ENCODE measurements around the gene LDLRAD4. TPM values are rescaled to one million over a fixed set of nuclear protein-coding genes. Genes with fewer than 3 reads are reported as not detected.

LDLRAD4 gene
- total and polyA plus RNA-seq, 9 of the 15 experiments (the other 6 are each of a cell fraction or from before 2014, with no cell fraction given) = 0.01 TPM; not detected in 8

DNA sequence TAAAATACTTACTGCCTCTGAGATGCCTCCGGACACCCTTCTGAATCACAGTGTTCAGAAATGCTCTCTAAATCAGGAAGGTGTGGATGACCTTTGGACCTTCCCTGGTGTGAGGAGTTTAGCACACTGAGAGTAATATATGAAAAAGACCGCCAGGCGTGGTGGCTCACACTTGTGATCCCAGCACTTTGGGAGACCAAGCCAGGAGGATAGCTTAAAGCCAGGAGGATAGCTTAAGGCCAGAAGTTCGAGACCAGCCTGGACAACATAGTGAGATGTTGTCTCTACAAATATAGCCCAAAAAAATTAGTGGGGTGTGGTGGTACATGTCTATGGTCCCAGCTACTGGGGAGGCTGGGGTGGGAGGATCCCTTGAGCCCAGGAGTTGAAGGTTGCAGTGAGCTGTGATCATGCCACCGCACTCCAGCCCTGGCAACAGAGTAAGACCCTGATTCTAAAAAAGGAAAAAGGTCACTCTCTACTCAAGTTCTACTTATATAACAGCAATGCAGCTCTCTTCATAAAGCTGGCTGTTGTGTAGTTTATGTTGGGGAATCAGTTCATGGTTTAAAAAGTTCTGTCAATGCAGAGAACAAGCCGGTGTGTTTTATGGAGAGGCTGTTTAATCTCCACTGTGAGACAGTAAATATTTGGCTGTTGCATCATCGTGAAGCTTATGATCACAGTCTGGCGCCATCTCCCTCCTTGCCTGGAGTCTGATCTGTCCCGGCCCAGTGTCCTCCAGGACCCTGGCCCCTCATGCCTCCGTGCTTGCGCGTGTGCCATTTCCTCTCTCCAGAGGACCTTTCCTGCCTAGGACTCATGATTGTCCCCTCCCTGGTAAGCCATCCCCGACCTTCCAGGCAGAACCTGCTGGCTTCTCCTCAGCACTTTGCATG is 323.3 kb downstream of the LDLRAD4 start (continued):
- TF ChIP-seq, protein P1, sequence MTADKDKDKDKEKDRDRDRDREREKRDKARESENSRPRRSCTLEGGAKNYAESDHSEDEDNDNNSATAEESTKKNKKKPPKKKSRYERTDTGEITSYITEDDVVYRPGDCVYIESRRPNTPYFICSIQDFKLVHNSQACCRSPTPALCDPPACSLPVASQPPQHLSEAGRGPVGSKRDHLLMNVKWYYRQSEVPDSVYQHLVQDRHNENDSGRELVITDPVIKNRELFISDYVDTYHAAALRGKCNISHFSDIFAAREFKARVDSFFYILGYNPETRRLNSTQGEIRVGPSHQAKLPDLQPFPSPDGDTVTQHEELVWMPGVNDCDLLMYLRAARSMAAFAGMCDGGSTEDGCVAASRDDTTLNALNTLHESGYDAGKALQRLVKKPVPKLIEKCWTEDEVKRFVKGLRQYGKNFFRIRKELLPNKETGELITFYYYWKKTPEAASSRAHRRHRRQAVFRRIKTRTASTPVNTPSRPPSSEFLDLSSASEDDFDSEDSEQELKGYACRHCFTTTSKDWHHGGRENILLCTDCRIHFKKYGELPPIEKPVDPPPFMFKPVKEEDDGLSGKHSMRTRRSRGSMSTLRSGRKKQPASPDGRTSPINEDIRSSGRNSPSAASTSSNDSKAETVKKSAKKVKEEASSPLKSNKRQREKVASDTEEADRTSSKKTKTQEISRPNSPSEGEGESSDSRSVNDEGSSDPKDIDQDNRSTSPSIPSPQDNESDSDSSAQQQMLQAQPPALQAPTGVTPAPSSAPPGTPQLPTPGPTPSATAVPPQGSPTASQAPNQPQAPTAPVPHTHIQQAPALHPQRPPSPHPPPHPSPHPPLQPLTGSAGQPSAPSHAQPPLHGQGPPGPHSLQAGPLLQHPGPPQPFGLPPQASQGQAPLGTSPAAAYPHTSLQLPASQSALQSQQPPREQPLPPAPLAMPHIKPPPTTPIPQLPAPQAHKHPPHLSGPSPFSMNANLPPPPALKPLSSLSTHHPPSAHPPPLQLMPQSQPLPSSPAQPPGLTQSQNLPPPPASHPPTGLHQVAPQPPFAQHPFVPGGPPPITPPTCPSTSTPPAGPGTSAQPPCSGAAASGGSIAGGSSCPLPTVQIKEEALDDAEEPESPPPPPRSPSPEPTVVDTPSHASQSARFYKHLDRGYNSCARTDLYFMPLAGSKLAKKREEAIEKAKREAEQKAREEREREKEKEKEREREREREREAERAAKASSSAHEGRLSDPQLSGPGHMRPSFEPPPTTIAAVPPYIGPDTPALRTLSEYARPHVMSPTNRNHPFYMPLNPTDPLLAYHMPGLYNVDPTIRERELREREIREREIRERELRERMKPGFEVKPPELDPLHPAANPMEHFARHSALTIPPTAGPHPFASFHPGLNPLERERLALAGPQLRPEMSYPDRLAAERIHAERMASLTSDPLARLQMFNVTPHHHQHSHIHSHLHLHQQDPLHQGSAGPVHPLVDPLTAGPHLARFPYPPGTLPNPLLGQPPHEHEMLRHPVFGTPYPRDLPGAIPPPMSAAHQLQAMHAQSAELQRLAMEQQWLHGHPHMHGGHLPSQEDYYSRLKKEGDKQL (CRISPR knock-in tag; IDR thresholded peaks at IDR 0.05; ENCODE audit: borderline replicate concordance) = no peak
- no peak for TF ChIP-seq NFE2 (IDR thresholded peaks at IDR 0.05; ENCODE audit: low read depth)
- no peak for TF ChIP-seq TCFL5 (CRISPR knock-in tag; conservative IDR thresholded peaks at IDR 0.05)

DNA sequence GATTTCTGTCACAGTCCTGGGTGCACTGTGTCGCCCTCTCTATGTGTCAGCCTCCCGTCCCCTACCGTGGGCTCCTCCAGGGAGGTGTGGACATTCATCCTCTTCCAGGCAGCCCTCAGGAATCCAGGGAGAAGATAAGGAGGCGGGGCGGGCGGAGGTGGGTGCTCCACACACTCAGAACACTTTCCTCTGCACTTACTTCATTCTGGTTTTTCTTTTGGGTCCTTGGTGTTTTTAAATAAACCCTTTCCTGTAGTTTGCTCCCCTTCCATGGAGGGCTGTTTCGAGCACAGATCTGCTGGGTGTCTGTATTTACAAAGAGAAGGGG is 323.9 kb downstream of the LDLRAD4 start:
- H3K4me1 ChIP-seq (replicated peaks in 1 of 2; ENCODE audit: control insufficient read depth in 2 of 2, insufficient read depth in 2 of 2, low read length in 2 of 2) = no peaks in the 10 kb centered on the region
- DNase-seq (ENCODE audit: extremely low read depth in 1 of 4, low spot score in 3 of 4) = no peak
- no peak overlapping the region for H3K9ac ChIP-seq (ENCODE audit: insufficient read depth in 1 of 2, low read depth in 2 of 2, low read length in 2 of 2)
- H3K9me1 ChIP-seq (ENCODE audit: control insufficient read depth, insufficient read depth, low read length) = no peaks in the 10 kb centered on the region
- H3K4me3 ChIP-seq = no peak overlapping the region
- POLR2A ChIA-PET = interaction anchor here (0.6 kb wide), 1 partner anchor 369 kb away, joined by 3 read pairs; no protein-coding TSS in a partner anchor
- H2AFZ ChIP-seq (ENCODE audit: low read depth, low read length) = no peak overlapping the region
- no peak; the same call in 2 of the 3 replicates for ATAC-seq
- no peaks in the 10 kb centered on the region for H3K9me3 ChIP-seq (replicated peaks; ENCODE audit: control insufficient read depth, insufficient read depth, low read depth, low read length)
- no TSS peak for BruUV-seq (replicated peaks)
- in situ Hi-C loops (cut with MboI) (no loop called here), intact Hi-C loops (cut with micrococcal nuclease) (no loop called here)
- H3K27ac ChIP-seq (ENCODE audit: extremely low read depth, low read depth, low read length) = no peak overlapping the region
- H4K20me1 ChIP-seq (replicated peaks; ENCODE audit: control insufficient read depth, insufficient read depth, low read length) = no peaks in the 10 kb centered on the region
- CTCF ChIA-PET (ENCODE audit: low intra/inter-chr PET ratio) = no interaction called here
- no peaks in the 10 kb centered on the region for H3K79me2 ChIP-seq (ENCODE audit: control insufficient read depth, insufficient read depth, low read length)
- no peak overlapping the region for H3K4me2 ChIP-seq (ENCODE audit: insufficient read depth, low read length)
- FAIRE-seq = no peak
- no peaks in the 10 kb centered on the region for H3K36me3 ChIP-seq (ENCODE audit: control insufficient read depth, insufficient read depth, low read length)
- 1% methylated on average over 7 of the region's 7 CpGs for WGBS (ENCODE audit: insufficient coverage, low coverage, missing lambda C conversion rate)
- H3K27me3 ChIP-seq (ENCODE audit: control insufficient read depth in 2 of 2, insufficient read depth in 2 of 2, low read length in 2 of 2) = peaks cover 2 to 30% of the 10 kb centered on the region in 2 experiments; a peak in 3 of 5 replicates
- TF ChIP-seq, protein P2, sequence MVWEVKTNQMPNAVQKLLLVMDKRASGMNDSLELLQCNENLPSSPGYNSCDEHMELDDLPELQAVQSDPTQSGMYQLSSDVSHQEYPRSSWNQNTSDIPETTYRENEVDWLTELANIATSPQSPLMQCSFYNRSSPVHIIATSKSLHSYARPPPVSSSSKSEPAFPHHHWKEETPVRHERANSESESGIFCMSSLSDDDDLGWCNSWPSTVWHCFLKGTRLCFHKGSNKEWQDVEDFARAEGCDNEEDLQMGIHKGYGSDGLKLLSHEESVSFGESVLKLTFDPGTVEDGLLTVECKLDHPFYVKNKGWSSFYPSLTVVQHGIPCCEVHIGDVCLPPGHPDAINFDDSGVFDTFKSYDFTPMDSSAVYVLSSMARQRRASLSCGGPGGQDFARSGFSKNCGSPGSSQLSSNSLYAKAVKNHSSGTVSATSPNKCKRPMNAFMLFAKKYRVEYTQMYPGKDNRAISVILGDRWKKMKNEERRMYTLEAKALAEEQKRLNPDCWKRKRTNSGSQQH (CRISPR knock-in tag; IDR thresholded peaks at IDR 0.05) = no peak
- TF ChIP-seq ZNF644 (tag; IDR thresholded peaks at IDR 0.05; ENCODE audit: low read depth) = no peak
- TF ChIP-seq ZZZ3 (IDR thresholded peaks at IDR 0.05) = no peak
- no peak for TF ChIP-seq MTA1 (IDR thresholded peaks at IDR 0.05; ENCODE audit: borderline replicate concordance)
- TF ChIP-seq HDAC2 (IDR thresholded peaks at IDR 0.05) = no peak
- no peak for TF ChIP-seq SNIP1 (IDR thresholded peaks at IDR 0.05; ENCODE audit: low read depth)
- TF ChIP-seq, protein P3, sequence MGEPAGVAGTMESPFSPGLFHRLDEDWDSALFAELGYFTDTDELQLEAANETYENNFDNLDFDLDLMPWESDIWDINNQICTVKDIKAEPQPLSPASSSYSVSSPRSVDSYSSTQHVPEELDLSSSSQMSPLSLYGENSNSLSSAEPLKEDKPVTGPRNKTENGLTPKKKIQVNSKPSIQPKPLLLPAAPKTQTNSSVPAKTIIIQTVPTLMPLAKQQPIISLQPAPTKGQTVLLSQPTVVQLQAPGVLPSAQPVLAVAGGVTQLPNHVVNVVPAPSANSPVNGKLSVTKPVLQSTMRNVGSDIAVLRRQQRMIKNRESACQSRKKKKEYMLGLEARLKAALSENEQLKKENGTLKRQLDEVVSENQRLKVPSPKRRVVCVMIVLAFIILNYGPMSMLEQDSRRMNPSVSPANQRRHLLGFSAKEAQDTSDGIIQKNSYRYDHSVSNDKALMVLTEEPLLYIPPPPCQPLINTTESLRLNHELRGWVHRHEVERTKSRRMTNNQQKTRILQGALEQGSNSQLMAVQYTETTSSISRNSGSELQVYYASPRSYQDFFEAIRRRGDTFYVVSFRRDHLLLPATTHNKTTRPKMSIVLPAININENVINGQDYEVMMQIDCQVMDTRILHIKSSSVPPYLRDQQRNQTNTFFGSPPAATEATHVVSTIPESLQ (CRISPR knock-in tag; IDR thresholded peaks at IDR 0.05) = no peak

Data from K562 (cell line).